H9 (cell line): ENCODE data around the gene TCP11X2. TPM values are rescaled to one million over a fixed set of nuclear protein-coding genes. Genes with fewer than 3 reads are reported as not detected.

Source experiments
- DNase-seq: peaks from one replicate; pipeline ENCODE4 v3.0.0-alpha.2; 2017
- H2AFZ ChIP-seq: one replicate; pipeline ENCODE4 v1.6.1; 2013; ENCODE audit warnings: mild to moderate bottlenecking, low read length, control low read depth, moderate library complexity
- H2AK5ac ChIP-seq: 2 replicates; pipeline ENCODE4 v1.6.1; 2013; ENCODE audit warnings: low read length, control low read depth, mixed read lengths; ENCODE audit not compliant: insufficient read length
- H2BK120ac ChIP-seq: one replicate; pipeline ENCODE4 v1.6.1; 2013; ENCODE audit warnings: low read depth, mild to moderate bottlenecking, low read length, control low read depth, inconsistent platforms; ENCODE audit not compliant: poor library complexity, severe bottlenecking
- H2BK12ac ChIP-seq: 2 replicates; pipeline ENCODE4 v1.6.1; 2013; ENCODE audit warnings: low read length, control low read depth, mixed read lengths, low read depth; ENCODE audit not compliant: insufficient read length
- H2BK15ac ChIP-seq: 2 replicates; pipeline ENCODE4 v1.6.1; 2013; ENCODE audit warnings: low read depth, low read length, control low read depth
- H2BK20ac ChIP-seq: one replicate; pipeline ENCODE4 v1.6.1; 2013; ENCODE audit warnings: low read depth, mild to moderate bottlenecking, low read length, control low read depth, inconsistent platforms; ENCODE audit not compliant: poor library complexity, severe bottlenecking
- H2BK5ac ChIP-seq: 2 replicates; pipeline ENCODE4 v1.6.1; 2013; ENCODE audit warnings: low read length, control low read depth, mixed read lengths; ENCODE audit not compliant: insufficient read length
- H3K14ac ChIP-seq: 2 replicates; pipeline ENCODE4 v1.6.1; 2013; ENCODE audit warnings: low read length, control low read depth; ENCODE audit not compliant: insufficient read depth
- H3K18ac ChIP-seq: 2 replicates; pipeline ENCODE4 v1.6.1; 2013; ENCODE audit warnings: low read depth, mild to moderate bottlenecking, mixed read lengths, low read length, control low read depth; ENCODE audit not compliant: insufficient read length
- H3K23ac ChIP-seq: 2 replicates; pipeline ENCODE4 v1.6.1; 2013; ENCODE audit warnings: low read length, control low read depth, mixed read lengths, low read depth; ENCODE audit not compliant: insufficient read length
- H3K23me2 ChIP-seq: 2 replicates; pipeline ENCODE4 v1.6.1; 2013; ENCODE audit warnings: low read depth, mild to moderate bottlenecking, mixed read lengths, low read length, control low read depth; ENCODE audit not compliant: insufficient read length, poor library complexity, severe bottlenecking
- H3K27ac ChIP-seq: 2 replicates; pipeline ENCODE4 v1.5.1; 2013; ENCODE audit warnings: low read length, control low read depth, mixed read lengths, low read depth; ENCODE audit not compliant: insufficient read length
- H3K27me3 ChIP-seq: 2 replicates; pipeline ENCODE4 v1.6.1; 2013; ENCODE audit warnings: low read length, control low read depth, inconsistent platforms; ENCODE audit not compliant: insufficient read depth
- H3K4ac ChIP-seq: 2 replicates; pipeline ENCODE4 v1.6.1; 2013; ENCODE audit warnings: low read depth, mild to moderate bottlenecking, control low read depth, inconsistent platforms, low read length, moderate library complexity
- H3K4me1 ChIP-seq: 2 replicates; pipeline ENCODE4 v1.6.1; 2013; ENCODE audit warnings: low read length, control low read depth, inconsistent platforms; ENCODE audit not compliant: insufficient read depth
- H3K4me2 ChIP-seq: 2 replicates; pipeline ENCODE4 v1.6.1; 2013; ENCODE audit warnings: low read length, control low read depth, mixed read lengths; ENCODE audit not compliant: insufficient read length, insufficient read depth
- H3K56ac ChIP-seq: 2 replicates; pipeline ENCODE4 v1.6.1; 2013; ENCODE audit warnings: low read depth, mild to moderate bottlenecking, mixed read lengths, low read length, control low read depth; ENCODE audit not compliant: insufficient read length
- H3K79me1 ChIP-seq: 2 replicates; pipeline ENCODE4 v1.6.1; 2013; ENCODE audit warnings: low read depth, mild to moderate bottlenecking, moderate library complexity, low read length, control low read depth, inconsistent platforms; ENCODE audit not compliant: insufficient read depth, poor library complexity, severe bottlenecking
- H3K79me2 ChIP-seq: 2 replicates; pipeline ENCODE4 v1.6.1; 2013; ENCODE audit warnings: low read length, control low read depth, inconsistent platforms; ENCODE audit not compliant: insufficient read depth
- H3K9ac ChIP-seq: 2 replicates; pipeline ENCODE4 v1.6.1; 2013; ENCODE audit warnings: low read length, control low read depth, mixed read lengths; ENCODE audit not compliant: insufficient read length; ENCODE audit errors: extremely low read depth
- H3K9me3 ChIP-seq: one replicate; pipeline ENCODE4 v1.6.1; 2013; ENCODE audit warnings: low read depth, low read length, inconsistent platforms; ENCODE audit not compliant: control insufficient read depth
- H3T11ph ChIP-seq: one replicate; pipeline ENCODE4 v1.6.1; 2013; ENCODE audit warnings: mild to moderate bottlenecking, low read length, control low read depth, inconsistent platforms
- H4K20me1 ChIP-seq: one replicate; pipeline ENCODE4 v1.6.1; 2013; ENCODE audit not compliant: control insufficient read depth, insufficient read length, insufficient read depth
- H4K5ac ChIP-seq: 2 replicates; pipeline ENCODE4 v1.6.1; 2013; ENCODE audit warnings: low read depth, mild to moderate bottlenecking, mixed read lengths, low read length, control low read depth; ENCODE audit not compliant: insufficient read length
- H4K8ac ChIP-seq: replicated peaks from 2 replicates; pipeline ENCODE4 v1.6.1; 2013; ENCODE audit warnings: low read length, control low read depth, mixed read lengths, low read depth; ENCODE audit not compliant: insufficient read length
- H4K91ac ChIP-seq: 2 replicates; pipeline ENCODE4 v1.6.1; 2013; ENCODE audit warnings: low read depth, mild to moderate bottlenecking, moderate library complexity, mixed read lengths, low read length, control low read depth; ENCODE audit not compliant: insufficient read length
- H3K27ac Mint-ChIP-seq, 3 experiments: 2 replicates in 2 of 3; 3 replicates in 1 of 3; pipeline ENCODE4 v1.8.0; 2020 to 2021; ENCODE audit warnings: mixed read lengths in 3 of 3, mild to moderate bottlenecking in 1 of 3, moderate library complexity in 1 of 3
- H3K27me3 Mint-ChIP-seq: 2 replicates; pipeline ENCODE4 v1.8.0; 2021; ENCODE audit warnings: low read depth, mild to moderate bottlenecking, moderate library complexity, mixed read lengths
- H3K36me3 Mint-ChIP-seq, 3 experiments: 2 replicates in 2 of 3; 3 replicates in 1 of 3; pipeline ENCODE4 v1.8.0; 2020 to 2021; ENCODE audit warnings: low read depth in 3 of 3, mixed read lengths in 3 of 3; ENCODE audit not compliant: insufficient read depth in 1 of 3
- H3K4me1 Mint-ChIP-seq, 2 experiments: 2 replicates each; pipeline ENCODE4 v1.8.0; 2020; ENCODE audit warnings: mixed read lengths in 2 of 2
- H3K4me3 Mint-ChIP-seq, 2 experiments: 2 replicates in 1 of 2; 3 replicates in 1 of 2; pipeline ENCODE4 v1.8.0; 2020 to 2021; ENCODE audit warnings: mild to moderate bottlenecking in 2 of 2, mixed read lengths in 2 of 2, moderate library complexity in 1 of 2
- H3K9me3 Mint-ChIP-seq, 2 experiments: 2 replicates in 1 of 2; 3 replicates in 1 of 2; pipeline ENCODE4 v1.8.0; 2020; ENCODE audit warnings: mild to moderate bottlenecking in 2 of 2, mixed read lengths in 2 of 2, moderate library complexity in 1 of 2
- CTCF ChIP-seq: fragments of 200-600 bp; sonication (generic); conservative IDR thresholded peaks from 3 replicates; pipeline ENCODE4 v1.8.0; 2021; ENCODE audit warnings: antibody characterized with exemption, mild to moderate bottlenecking
- WGBS: extraction: QIAGEN DNeasy Blood & Tissue Kit; methylation state at CpG from one replicate; pipeline ENCODE4 v1.1.7; 2013; ENCODE audit warnings: missing lambda C conversion rate, low lambda C conversion rate, mixed read lengths; ENCODE audit not compliant: insufficient read length; ENCODE audit errors: extremely low coverage; 5-methylcytosine and 5-hydroxymethylcytosine counted together
- total RNA-seq: library from RNA; stranded (reverse); gene quantifications from 2 replicates; pipeline ENCODE4 v1.2.1, GENCODE V29; 2021

The TCP11X2 gene
- total RNA-seq, 1 experiment from 2014 or later, result not detected

GRCh38 chrX:102514536-102514935 is 42.9 kb upstream of the TCP11X2 start:
- no peak overlapping the region for H3K18ac ChIP-seq
- H3K23ac ChIP-seq, result no peak overlapping the region
- H4K5ac ChIP-seq, result no peak overlapping the region
- no peak overlapping the region for H2BK5ac ChIP-seq
- no CpG with 5 or more reads among the region's 1 CpG for WGBS
- H3K14ac ChIP-seq, result no peak overlapping the region
- H3K27ac ChIP-seq, result no peak overlapping the region
- H2BK12ac ChIP-seq, result no peak overlapping the region
- no peaks in the 10 kb centered on the region for H3K27me3 ChIP-seq
- Mint-ChIP-seq H3K27me3 (peaks cover 16% of the 10 kb centered on the region), H3K36me3 (peaks cover 27 to 31% (median 31%) of the 10 kb centered on the region in 3 experiments), H3K9me3 (peaks cover 63 to 68% of the 10 kb centered on the region in 2 experiments), H3K4me1 (peaks cover 5 to 11% of the 10 kb centered on the region in 2 experiments; a peak in 3 of 4 replicates), H3K4me3 (no peak overlapping the region), H3K27ac (no peak overlapping the region)
- no peak overlapping the region for H3K4ac ChIP-seq
- H4K91ac ChIP-seq, result no peak overlapping the region
- no peak overlapping the region for H2AFZ ChIP-seq
- H3K4me2 ChIP-seq, result no peak overlapping the region
- H2BK120ac ChIP-seq, result no peak overlapping the region
- H2BK15ac ChIP-seq, result no peak overlapping the region
- H3K9me3 ChIP-seq, result peaks cover 19% of the 10 kb centered on the region
- TF ChIP-seq CTCF, result no peak
- no peak overlapping the region for H3K9ac ChIP-seq
- H3K56ac ChIP-seq, result no peak overlapping the region
- no peak overlapping the region for H4K8ac ChIP-seq
- no peaks in the 10 kb centered on the region for H3K79me1 ChIP-seq
- no peak overlapping the region for H2AK5ac ChIP-seq
- no peaks in the 10 kb centered on the region for H4K20me1 ChIP-seq
- H3K4me1 ChIP-seq, result no peaks in the 10 kb centered on the region
- no peak for DNase-seq
- no peaks in the 10 kb centered on the region for H3K79me2 ChIP-seq
- no peak overlapping the region for H3T11ph ChIP-seq
- H2BK20ac ChIP-seq, result no peak overlapping the region
- H3K23me2 ChIP-seq, result peaks cover 3% of the 10 kb centered on the region
